MM.1S (cell line): ENCODE measurements around the gene POLD2.

Source experiments
- DNase-seq: peaks from one replicate; pipeline ENCODE4 v3.0.0-alpha.2; 2015
- H2AFZ ChIP-seq: fragments of 300-600 bp; sonication (generic); 2 replicates; pipeline ENCODE4 v1.6.0; 2016; ENCODE audit warnings: antibody characterized with exemption, low read length
- H3F3A ChIP-seq: fragments of 300-600 bp; sonication (generic); 2 replicates; pipeline ENCODE4 v1.6.1; 2016; ENCODE audit warnings: mild to moderate bottlenecking, antibody characterized with exemption, low read length, moderate library complexity, mixed read lengths; ENCODE audit not compliant: insufficient read depth
- H3K27ac ChIP-seq: fragments of 300-600 bp; sonication (generic); 2 replicates; pipeline ENCODE4 v1.5.1; 2016; ENCODE audit warnings: mild to moderate bottlenecking, low read length
- H3K27me3 ChIP-seq: fragments of 300-600 bp; sonication (generic); replicated peaks from 2 replicates; pipeline ENCODE4 v1.6.0; 2016; ENCODE audit warnings: low read length; ENCODE audit not compliant: insufficient read depth
- H3K36me3 ChIP-seq: fragments of 300-600 bp; sonication (generic); replicated peaks from 2 replicates; pipeline ENCODE4 v1.6.1; 2016; ENCODE audit warnings: mild to moderate bottlenecking, low read length, mixed read lengths; ENCODE audit not compliant: insufficient read depth
- H3K4me1 ChIP-seq: fragments of 300-600 bp; sonication (generic); 2 replicates; pipeline ENCODE4 v1.6.1; 2016; ENCODE audit warnings: low read length, mixed read lengths
- H3K4me2 ChIP-seq: fragments of 300-600 bp; sonication (generic); 2 replicates; pipeline ENCODE4 v1.6.0; 2016; ENCODE audit warnings: low read depth, low read length
- H3K4me3 ChIP-seq: fragments of 300-600 bp; sonication (generic); 2 replicates; pipeline ENCODE4 v1.5.1; 2016; ENCODE audit warnings: low read length, mixed read lengths
- H3K79me2 ChIP-seq: fragments of 300-600 bp; sonication (generic); 2 replicates; pipeline ENCODE4 v1.6.1; 2016; ENCODE audit warnings: mixed run types, low read length, mixed read lengths
- H3K9ac ChIP-seq: fragments of 300-600 bp; sonication (generic); 2 replicates; pipeline ENCODE4 v1.6.1; 2016; ENCODE audit warnings: low read length, mixed read lengths
- H3K9me2 ChIP-seq: fragments of 300-600 bp; sonication (generic); replicated peaks from 2 replicates; pipeline ENCODE4 v1.6.1; 2016; ENCODE audit warnings: mild to moderate bottlenecking, low read length, mixed read lengths; ENCODE audit not compliant: insufficient read depth
- H3K9me3 ChIP-seq: fragments of 300-600 bp; sonication (generic); replicated peaks from 2 replicates; pipeline ENCODE4 v1.6.1; 2016; ENCODE audit warnings: mild to moderate bottlenecking, low read length, mixed read lengths; ENCODE audit not compliant: insufficient read depth
- H4K20me1 ChIP-seq: fragments of 300-600 bp; sonication (generic); 2 replicates; pipeline ENCODE4 v1.6.1; 2016; ENCODE audit warnings: mild to moderate bottlenecking, low read length, moderate library complexity, mixed read lengths; ENCODE audit not compliant: insufficient read depth
- CTCF ChIP-seq: fragments of 300-600 bp; sonication (generic); IDR thresholded peaks from 2 replicates; pipeline ENCODE4 v1.5.1; 2016; ENCODE audit warnings: antibody characterized with exemption, low read length, mixed read lengths
- EZH2 ChIP-seq: fragments of 300-600 bp; sonication (generic); optimal IDR thresholded peaks from 2 replicates; pipeline ENCODE3; 2017; ENCODE audit warnings: low read depth, mild to moderate bottlenecking, antibody characterized with exemption, low read length, mixed read lengths
- EZH2phosphoT487 ChIP-seq: fragments of 300-600 bp; sonication (generic); IDR thresholded peaks from 2 replicates; pipeline ENCODE4 v1.6.1; 2018; ENCODE audit warnings: antibody characterized with exemption, low read length

Gene POLD2

GRCh38 chr7:44080118-44080517 is 43.2 kb downstream of the POLD2 start:
- no peak overlapping the region for H3K4me2 ChIP-seq
- H3K36me3 ChIP-seq, result no peaks in the 10 kb centered on the region
- H3K9ac ChIP-seq, result no peak overlapping the region
- no peak for TF ChIP-seq EZH2phosphoT487
- no peak for TF ChIP-seq EZH2
- no peak for TF ChIP-seq CTCF
- H3K27me3 ChIP-seq, result 0 out of 2 replicates have a peak, but pooled peaks cover 4% of the 10 kb centered on the region
- no peaks in the 10 kb centered on the region for H3K9me2 ChIP-seq
- DNase-seq, result no peak
- H3K4me1 ChIP-seq, result no peaks in the 10 kb centered on the region
- peaks cover 9% of the 10 kb centered on the region for H3F3A ChIP-seq
- H3K27ac ChIP-seq, result no peak overlapping the region
- H3K4me3 ChIP-seq, result no peak overlapping the region
- peaks cover 9% of the 10 kb centered on the region; the same call in 1 of the 2 replicates for H3K79me2 ChIP-seq
- H3K9me3 ChIP-seq, result no peaks in the 10 kb centered on the region
- H2AFZ ChIP-seq, result no peak overlapping the region
- H4K20me1 ChIP-seq, result no peaks in the 10 kb centered on the region

- no peak overlapping the region for H3K9ac ChIP-seq
- H3K27me3 ChIP-seq, result 0 out of 2 replicates have a peak, but pooled peaks cover 4% of the 10 kb centered on the region
- H3K36me3 ChIP-seq, result no peaks in the 10 kb centered on the region
- DNase-seq, result no peak
- H4K20me1 ChIP-seq, result no peaks in the 10 kb centered on the region
- no peak overlapping the region for H3K27ac ChIP-seq
- H3K79me2 ChIP-seq, result peaks cover 9% of the 10 kb centered on the region; the same call in 1 of the 2 replicates
- H2AFZ ChIP-seq, result no peak overlapping the region
- TF ChIP-seq EZH2 (no peak), EZH2phosphoT487 (no peak), CTCF (no peak)
- H3K4me1 ChIP-seq, result no peaks in the 10 kb centered on the region
- H3F3A ChIP-seq, result peaks cover 9% of the 10 kb centered on the region
- no peaks in the 10 kb centered on the region for H3K9me2 ChIP-seq
- H3K9me3 ChIP-seq, result no peaks in the 10 kb centered on the region
- no peak overlapping the region for H3K4me3 ChIP-seq
- H3K4me2 ChIP-seq, result no peak overlapping the region
Measured at GRCh38 chr7:44079331-44080021, 43.9 kb downstream of the POLD2 start.

- H4K20me1 ChIP-seq, result no peaks in the 10 kb centered on the region
- 0 out of 2 replicates have a peak, but pooled peaks cover 4% of the 10 kb centered on the region for H3K27me3 ChIP-seq
- TF ChIP-seq EZH2phosphoT487, result no peak
- TF ChIP-seq EZH2, result no peak
- TF ChIP-seq CTCF, result no peak
- H3K79me2 ChIP-seq, result peaks cover 9% of the 10 kb centered on the region; the same call in 1 of the 2 replicates
- no peak overlapping the region for H3K4me3 ChIP-seq
- no peaks in the 10 kb centered on the region for H3K9me3 ChIP-seq
- peaks cover 9% of the 10 kb centered on the region for H3F3A ChIP-seq
- H2AFZ ChIP-seq, result no peak overlapping the region
- H3K36me3 ChIP-seq, result no peaks in the 10 kb centered on the region
- H3K27ac ChIP-seq, result no peak overlapping the region
- H3K9me2 ChIP-seq, result no peaks in the 10 kb centered on the region
- H3K9ac ChIP-seq, result no peak overlapping the region
- DNase-seq, result no peak
- no peak overlapping the region for H3K4me2 ChIP-seq
- H3K4me1 ChIP-seq, result no peaks in the 10 kb centered on the region
Measured at GRCh38 chr7:44078521-44078920, 44.8 kb downstream of the POLD2 start.
